Endometrial microvascular endothelial cells (primary cell): ENCODE measurements around the gene PGAP1. TPM values are rescaled to one million over a fixed set of nuclear protein-coding genes. Genes with fewer than 3 reads are reported as not detected.
"Not testable (repeated sequence)": the region's sequence is repeated elsewhere in the genome, so short reads cannot be mapped to it uniquely, and the experiment has no call there.

Source experiments
- in situ Hi-C: cut with HindIII; loops from 2 replicates; pipeline ENCODE4 v1.10.0; 2017; ENCODE audit warnings: low sequenced_read_pairs, low pct_unique_long_range_greater_than_20kb; ENCODE audit errors: inconsistent ontology term
- total RNA-seq: library from RNA; depleted of rRNA; stranded (reverse); fragments of >200 nt; gene quantifications from one replicate; pipeline ENCODE4 v1.2.3, GENCODE V29; 2015; ENCODE audit errors: inconsistent ontology term

PGAP1 gene
- total RNA-seq, 1 donor from 2014 or later: 5.3 TPM

DNA sequence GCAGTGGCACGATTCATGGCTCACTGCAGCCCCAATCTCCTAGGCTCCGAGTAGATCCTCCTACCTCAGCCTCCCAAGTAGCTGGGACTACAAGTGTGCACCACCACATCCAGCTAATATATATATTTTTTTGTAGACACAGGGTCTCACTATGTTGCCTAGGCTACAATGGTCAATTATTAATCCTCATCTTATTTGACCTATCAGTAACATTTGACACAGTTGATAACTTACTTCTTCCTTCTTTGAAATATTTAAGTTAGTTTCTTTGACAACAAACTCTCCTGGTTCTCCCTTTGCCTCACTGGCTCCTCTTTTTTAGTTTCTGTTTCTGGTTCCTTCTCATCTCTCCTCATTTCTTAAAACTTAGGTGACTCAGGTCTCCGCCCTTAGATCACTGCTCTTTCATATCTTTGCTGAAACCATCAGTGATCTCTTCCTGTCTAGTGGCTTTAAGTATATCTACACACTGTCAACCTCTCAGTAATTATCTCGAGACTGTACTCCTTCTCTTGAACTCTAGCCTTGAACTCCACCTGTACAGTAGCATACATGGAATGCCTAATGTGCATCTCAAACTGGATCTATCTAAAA is 11.5 kb downstream of the PGAP1 start:
- in situ Hi-C loops: no loop called here

GRCh38 chr2:196913691-196914090 is 12.8 kb downstream of the PGAP1 start:
- in situ Hi-C loops: no loop called here

- in situ Hi-C loops: not testable (repeated sequence)
These were observed 21.1 kb downstream of the PGAP1 start for GRCh38 chr2:196905365-196905764.

- in situ Hi-C loops: no loop called here
These were observed 23.7 kb downstream of the PGAP1 start for GRCh38 chr2:196902828-196903227.

GRCh38 chr2:196900843-196901242 is 25.7 kb downstream of the PGAP1 start:
- in situ Hi-C loops: no loop called here

DNA sequence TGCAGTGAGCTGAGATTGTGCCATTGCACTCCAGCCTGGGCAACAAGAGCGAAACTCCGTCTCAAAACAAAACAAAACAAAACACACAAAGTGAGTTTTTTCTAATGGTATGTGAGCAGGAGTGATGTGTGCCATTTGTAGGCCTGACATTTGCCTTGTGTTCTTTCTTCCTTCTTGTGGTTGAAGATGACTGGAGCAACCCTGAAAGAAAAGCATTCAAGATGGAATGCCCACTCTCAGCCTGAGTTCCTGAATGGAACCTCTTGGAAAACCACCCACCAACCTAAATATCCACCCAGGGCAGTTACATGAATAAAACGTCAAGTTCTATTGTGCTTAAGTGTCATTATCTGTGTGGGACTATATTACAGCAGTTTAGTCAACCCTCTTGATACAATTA is 26.5 kb downstream of the PGAP1 start:
- in situ Hi-C loops: no loop called here

- in situ Hi-C loops: no loop called here
These were observed 35.4 kb downstream of the PGAP1 start for GRCh38 chr2:196891136-196891535.

DNA sequence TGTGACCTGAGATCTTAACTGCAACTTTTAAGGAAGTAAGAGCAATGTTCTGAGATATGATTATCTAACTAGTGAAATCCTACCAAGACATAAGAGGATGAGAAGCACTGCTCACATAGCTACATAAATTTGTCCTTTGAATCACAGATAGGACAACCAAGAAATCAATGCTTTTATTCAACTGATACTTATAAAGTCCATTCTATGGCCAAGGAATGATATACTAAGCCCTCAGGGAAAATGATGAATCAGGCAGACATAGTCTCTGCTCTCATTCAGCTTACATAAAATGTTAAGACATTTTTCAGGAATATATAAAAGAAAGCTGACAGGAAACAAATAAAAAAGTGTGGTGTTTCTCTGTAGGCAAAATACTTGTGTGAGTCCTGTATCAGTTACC is 39.1 kb downstream of the PGAP1 start:
- in situ Hi-C loops: no loop called here

DNA sequence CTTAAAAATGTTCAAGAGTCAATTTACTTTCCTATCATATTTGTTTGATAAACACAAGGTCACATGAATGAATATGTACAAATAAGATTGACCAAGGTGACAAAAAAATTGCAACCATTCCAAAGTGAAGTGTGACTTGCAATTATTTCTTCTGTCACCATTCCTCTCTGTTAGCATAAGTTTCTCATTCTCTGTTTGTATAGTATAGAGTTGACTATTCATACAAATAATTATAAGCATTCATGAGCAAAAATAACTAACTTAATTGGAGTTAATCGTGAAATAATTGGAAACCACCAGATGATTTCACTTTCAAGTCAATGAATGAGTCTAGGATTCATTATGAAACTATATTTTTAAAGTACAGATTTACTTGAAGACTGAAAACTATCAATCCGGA is 42.1 kb downstream of the PGAP1 start:
- in situ Hi-C loops: no loop called here

DNA sequence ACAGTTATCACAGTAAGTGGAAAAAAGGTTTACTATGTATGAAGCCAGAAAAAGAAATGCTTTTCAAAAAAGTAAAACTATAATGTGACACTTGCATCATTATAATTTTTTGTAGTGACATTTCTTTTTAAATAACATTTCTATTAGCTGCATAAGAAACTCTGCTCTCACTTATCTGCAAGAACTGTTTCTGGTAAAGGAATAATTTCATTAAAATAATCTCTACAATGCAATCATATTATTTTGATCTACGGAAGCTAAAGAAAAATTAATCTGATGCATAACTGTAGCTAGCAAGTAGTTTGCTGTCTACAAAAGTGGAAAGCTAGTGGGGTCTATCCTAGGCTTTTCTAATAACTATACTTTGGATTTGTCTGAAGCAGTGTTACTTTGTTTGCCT is 50.1 kb downstream of the PGAP1 start:
- in situ Hi-C loops: no loop called here

- in situ Hi-C loops: no loop called here
These were observed 51.1 kb downstream of the PGAP1 start for GRCh38 chr2:196875414-196875813.

- in situ Hi-C loops: no loop called here
These were observed 53.0 kb downstream of the PGAP1 start for GRCh38 chr2:196873511-196873910.

- in situ Hi-C loops: no loop called here
These were observed 71.9 kb downstream of the PGAP1 start for GRCh38 chr2:196854629-196855028.

- in situ Hi-C loops: no loop called here
These were observed 73.0 kb downstream of the PGAP1 start for GRCh38 chr2:196853301-196854087.

DNA sequence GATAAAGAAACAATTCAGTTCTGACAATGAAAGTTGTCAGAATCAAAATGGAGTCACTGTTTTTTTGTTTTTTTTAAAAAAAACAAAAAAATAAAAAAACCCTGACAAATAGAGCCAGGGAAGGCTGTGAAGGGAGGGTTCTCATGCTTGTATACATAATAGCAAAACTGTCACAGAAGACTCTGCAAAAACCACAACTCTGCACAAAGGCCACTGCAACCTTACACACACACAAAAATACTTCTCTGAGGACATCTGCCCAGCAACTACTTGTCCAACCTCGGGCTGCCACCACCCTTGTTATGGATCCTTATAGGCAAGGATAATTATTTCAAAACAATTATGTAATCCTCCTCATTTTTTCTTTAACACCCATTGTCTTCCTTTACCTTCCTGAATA is 75.4 kb downstream of the PGAP1 start:
- in situ Hi-C loops: no loop called here

DNA sequence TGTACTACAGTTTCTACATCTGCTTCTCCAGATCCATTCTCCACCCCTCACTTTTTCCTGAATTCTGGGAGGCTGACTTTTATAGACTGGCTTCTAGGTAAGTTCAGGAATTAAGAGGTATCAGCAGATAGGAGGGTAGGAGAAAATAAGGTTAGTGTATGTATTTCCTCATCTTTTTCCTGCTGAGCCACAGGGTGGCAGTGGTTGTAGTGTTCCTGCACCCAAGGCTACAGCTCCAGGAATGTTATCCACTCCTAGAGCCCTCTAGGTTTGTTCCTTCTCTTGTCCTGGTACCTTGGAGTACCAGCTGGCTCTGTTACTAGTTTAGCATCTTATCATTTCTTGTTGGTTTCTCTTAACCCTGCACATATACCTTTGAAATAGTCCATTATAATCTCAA is 76.6 kb downstream of the PGAP1 start:
- in situ Hi-C loops: no loop called here

DNA sequence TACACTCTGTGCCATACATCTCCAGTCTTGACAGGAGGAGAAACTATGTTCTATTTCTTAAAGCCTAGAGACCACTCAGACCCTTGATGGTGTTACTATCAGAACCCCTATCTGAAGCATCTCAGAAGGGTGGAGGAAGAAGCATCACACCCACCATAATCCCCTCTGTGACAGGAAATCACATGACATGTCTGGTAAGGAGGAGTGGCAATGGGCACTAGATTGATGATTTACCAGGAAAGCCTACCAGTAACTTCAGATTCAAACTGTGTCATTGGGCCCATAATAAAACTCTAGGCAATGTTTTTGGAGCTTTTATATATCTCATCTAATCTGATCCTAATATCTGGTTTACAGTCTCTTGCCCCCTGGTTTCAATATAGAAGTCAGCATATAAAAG is 80.2 kb downstream of the PGAP1 start:
- in situ Hi-C loops: no loop called here

DNA sequence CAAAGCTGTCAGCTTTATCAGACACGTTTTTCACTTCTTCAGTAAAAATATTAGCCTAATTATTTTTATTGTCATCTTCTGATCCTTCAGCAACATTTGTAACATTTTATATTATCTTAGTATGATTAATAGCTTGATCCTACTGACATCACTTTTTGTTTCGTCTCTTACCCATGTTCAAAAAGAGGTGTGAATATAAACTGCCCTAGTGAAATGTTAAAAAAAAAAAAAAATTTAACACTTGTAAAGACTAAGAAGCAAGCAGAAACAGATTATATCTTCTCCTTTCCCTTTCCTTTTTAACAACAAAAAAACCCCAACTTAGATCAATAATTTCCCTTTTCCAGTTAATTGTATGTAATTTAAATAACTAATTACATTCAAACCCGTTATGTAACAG is 81.1 kb downstream of the PGAP1 start:
- in situ Hi-C loops: no loop called here

GRCh38 chr2:196840171-196840570 is 86.3 kb downstream of the PGAP1 start:
- in situ Hi-C loops: no loop called here

DNA sequence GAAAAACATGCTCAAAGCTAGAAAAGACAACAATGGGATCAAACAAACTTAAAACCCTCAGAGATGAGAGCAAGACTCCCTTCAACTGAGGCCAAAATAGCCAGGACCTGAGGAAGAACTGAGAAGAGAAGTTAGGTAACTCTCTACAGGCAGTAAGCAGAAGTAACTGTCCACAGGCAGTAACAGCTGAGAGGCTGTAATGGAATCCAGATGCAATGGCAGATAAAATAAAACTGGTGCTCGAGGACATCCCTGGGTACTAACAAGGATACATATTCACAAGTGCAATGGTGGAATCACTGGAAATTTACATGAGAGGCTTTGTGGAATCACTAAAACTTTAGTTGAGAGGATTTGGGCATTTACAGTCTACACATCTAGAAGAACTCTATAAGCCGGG is 86.9 kb downstream of the PGAP1 start:
- in situ Hi-C loops: no loop called here

- in situ Hi-C loops: no loop called here
These were observed 90.1 kb downstream of the PGAP1 start for GRCh38 chr2:196836440-196836839.
